ENCODE measurements around the gene PCDHB13.
"Not testable (repeated sequence)": the region's sequence is repeated elsewhere in the genome, so short reads cannot be mapped to it uniquely, and the experiment has no call there.

The PCDHB13 gene

GRCh38 chr5:141213656-141214339 lies at the start of gene PCDHB13:
TSS of gene PCDHB13 (plus strand) at chr5:141213919. CDS start at chr5:141214124, 205 bp downstream.
- peak; percentile 38 for DNase-seq (ENCODE audit: low read depth)

- DNase-seq (ENCODE audit: low read depth): peak; percentile 47
Measured at GRCh38 chr5:141172381-141173204, 41.1 kb upstream of the PCDHB13 start, which contains the start of gene PCDHB7. TSS of gene PCDHB7 (plus strand) at chr5:141172644. CDS start at chr5:141172836, 192 bp downstream.

GRCh38 chr5:141174291-141175104 lies 39.2 kb upstream of the PCDHB13 start:
- DNase-seq (ENCODE audit: low read depth): not testable (repeated sequence)

- no peak for DNase-seq (ENCODE audit: low read depth)
Measured at GRCh38 chr5:141175933-141176332, 37.8 kb upstream of the PCDHB13 start.

GRCh38 chr5:141177577-141178191 lies 36.0 kb upstream of the PCDHB13 start, which contains the start of gene PCDHB8:
TSS of gene PCDHB8 (plus strand) at chr5:141177790. CDS start at chr5:141178035, 245 bp downstream.
- DNase-seq (ENCODE audit: low read depth): peak; percentile 6

- DNase-seq (ENCODE audit: low read depth): not testable (repeated sequence)
Measured at GRCh38 chr5:141179371-141179770, 34.3 kb upstream of the PCDHB13 start.

- not testable (repeated sequence) for DNase-seq (ENCODE audit: low read depth)
Measured at GRCh38 chr5:141179876-141180275, 33.8 kb upstream of the PCDHB13 start.

- no peak for DNase-seq (ENCODE audit: low read depth)
Measured at GRCh38 chr5:141180313-141180712, 33.4 kb upstream of the PCDHB13 start.

- peak; percentile 46 for DNase-seq (ENCODE audit: low read depth)
Measured at GRCh38 chr5:141182248-141182647, 31.5 kb upstream of the PCDHB13 start, which contains the start of gene PCDHB16. TSS of gene PCDHB16 (plus strand) at chr5:141182387. CDS start at chr5:141182560, 173 bp downstream.

GRCh38 chr5:141184117-141184855 lies 29.4 kb upstream of the PCDHB13 start:
- not testable (repeated sequence) for DNase-seq (ENCODE audit: low read depth)

- peak; percentile 46 for DNase-seq (ENCODE audit: low read depth)
Measured at GRCh38 chr5:141186897-141187512, 26.7 kb upstream of the PCDHB13 start, which contains the start of gene PCDHB9. TSS of gene PCDHB9 (plus strand) at chr5:141187161. CDS start at chr5:141187319, 158 bp downstream.

GRCh38 chr5:141188682-141189081 lies 25.0 kb upstream of the PCDHB13 start:
- not testable (repeated sequence) for DNase-seq (ENCODE audit: low read depth)

GRCh38 chr5:141189131-141189530 lies 24.6 kb upstream of the PCDHB13 start:
- not testable (repeated sequence) for DNase-seq (ENCODE audit: low read depth)

- DNase-seq (ENCODE audit: low read depth): peak; percentile 32
Measured at GRCh38 chr5:141192110-141192725, 21.5 kb upstream of the PCDHB13 start, which contains the start of gene PCDHB10. TSS of gene PCDHB10 (plus strand) at chr5:141192353. CDS start at chr5:141192553, 200 bp downstream.

GRCh38 chr5:141194332-141194731 lies 19.4 kb upstream of the PCDHB13 start:
- DNase-seq (ENCODE audit: low read depth): not testable (repeated sequence)

- DNase-seq (ENCODE audit: low read depth): no peak
Measured at GRCh38 chr5:141196363-141196762, 17.4 kb upstream of the PCDHB13 start.

GRCh38 chr5:141199359-141200235 lies 14.1 kb upstream of the PCDHB13 start, which contains the start of gene PCDHB11:
TSS of gene PCDHB11 (plus strand) at chr5:141199627. CDS start at chr5:141199775, 148 bp downstream.
- DNase-seq (ENCODE audit: low read depth): no peak

GRCh38 chr5:141201126-141201525 lies 12.6 kb upstream of the PCDHB13 start:
- not testable (repeated sequence) for DNase-seq (ENCODE audit: low read depth)
